Stimulated activated naive CD8-positive, alpha-beta T cell treated with anti-CD3 and anti-CD28 coated beads, Interleukin-15, Interleukin-2, amounts not matched to agents 100 U/mL and 50 U/mL, for 24 hours (primary cell): ENCODE data around the gene CHCHD1.
"Not testable (repeated sequence)": the region's sequence is repeated elsewhere in the genome, so short reads cannot be mapped to it uniquely, and the experiment has no call there.

Source experiments
- ATAC-seq: fragments of 150-1000 bp; cut with Tn5 transposase; one replicate; pipeline ENCODE4 v1.10.0; 2021
- DNase-seq: peaks from one replicate; pipeline ENCODE4 v3.0.0; 2021

Gene CHCHD1

GRCh38 chr10:73781879-73782748 is at the start of gene CHCHD1:
TSS of gene CHCHD1 (plus strand) at chr10:73782048. CDS start at chr10:73782076, 28 bp downstream.
- ATAC-seq, result peak; percentile 79
- DNase-seq, result peak; percentile 94

GRCh38 chr10:73732426-73732825 is 49.4 kb upstream of the CHCHD1 start:
- DNase-seq (no peak), ATAC-seq (no peak)

- DNase-seq, result no peak
- no peak for ATAC-seq
Observed at GRCh38 chr10:73732931-73733623, 48.8 kb upstream of the CHCHD1 start.

GRCh38 chr10:73734028-73734720 is 47.7 kb upstream of the CHCHD1 start:
- ATAC-seq, result no peak

GRCh38 chr10:73734796-73735305 is 47.0 kb upstream of the CHCHD1 start:
- no peak for DNase-seq
- no peak for ATAC-seq

More at GRCh38 chr10:73734028-73734720, 47.7 kb upstream of the CHCHD1 start:
- DNase-seq, result no peak

GRCh38 chr10:73740501-73741254 is 41.2 kb upstream of the CHCHD1 start:
- not testable (repeated sequence) for DNase-seq, ATAC-seq

- DNase-seq (no peak), ATAC-seq (no peak)
Observed at GRCh38 chr10:73742454-73742734, 39.5 kb upstream of the CHCHD1 start.

GRCh38 chr10:73743327-73743904 is 38.4 kb upstream of the CHCHD1 start:
- DNase-seq (no peak), ATAC-seq (no peak)

- ATAC-seq (peak; percentile 93), DNase-seq (peak; percentile 95)
Observed at GRCh38 chr10:73743905-73744663, 37.8 kb upstream of the CHCHD1 start, which contains the start of gene SEC24C. TSS of gene SEC24C (plus strand) at chr10:73744372. CDS start at chr10:73746833, 2,461 bp downstream.

- DNase-seq, result peak; percentile 73
- peak; percentile 44 for ATAC-seq
Observed at GRCh38 chr10:73744664-73744975, 37.2 kb upstream of the CHCHD1 start.

- ATAC-seq (no peak), DNase-seq (no peak)
Observed at GRCh38 chr10:73746721-73747120, 35.1 kb upstream of the CHCHD1 start.

- ATAC-seq, result no peak
- no peak for DNase-seq
Observed at GRCh38 chr10:73750819-73751218, 31.0 kb upstream of the CHCHD1 start.

- no peak for ATAC-seq
- no peak for DNase-seq
Observed at GRCh38 chr10:73756183-73756582, 25.7 kb upstream of the CHCHD1 start.

- ATAC-seq (no peak), DNase-seq (no peak)
Observed at GRCh38 chr10:73758704-73759511, 22.9 kb upstream of the CHCHD1 start.

- ATAC-seq (peak; percentile 53), DNase-seq (no peak)
Observed at GRCh38 chr10:73759512-73760115, 22.2 kb upstream of the CHCHD1 start.

GRCh38 chr10:73761781-73762180 is 20.1 kb upstream of the CHCHD1 start:
- DNase-seq, result no peak
- no peak for ATAC-seq

- DNase-seq (no peak), ATAC-seq (no peak)
Observed at GRCh38 chr10:73762915-73763314, 18.9 kb upstream of the CHCHD1 start.

- no peak for DNase-seq
- ATAC-seq, result no peak
Observed at GRCh38 chr10:73763343-73763742, 18.5 kb upstream of the CHCHD1 start.

GRCh38 chr10:73765066-73765465 is 16.8 kb upstream of the CHCHD1 start:
- no peak for ATAC-seq
- DNase-seq, result no peak

- DNase-seq (peak; percentile 52), ATAC-seq (no peak)
Observed at GRCh38 chr10:73768881-73769280, 13.0 kb upstream of the CHCHD1 start.
